Coronary artery (tissue), 2 donors: ENCODE results near the gene PTCD2.
A peak's percentile ranks its signal among the peaks of the same experiment; 100 is the strongest.

Experiments used
- DNase-seq: peaks from one replicate; pipeline ENCODE4 v3.0.0-alpha.2; 2017; ENCODE audit warnings: low spot score
- H3K27ac ChIP-seq, 2 donors: fragments of 200-600 bp; sonication (generic); one replicate each; pipeline ENCODE4 v1.5.1; 2016 to 2019
- H3K4me3 ChIP-seq: fragments of 200-600 bp; sonication (generic); 2 replicates; pipeline ENCODE4 v1.5.1; 2016; ENCODE audit warnings: mild to moderate bottlenecking, moderate library complexity
- TF ChIP-seq, protein P1 (sequence below): fragments of 200-600 bp; sonication (generic); IDR thresholded peaks from one replicate; pipeline ENCODE4 v1.5.1; 2019; ENCODE audit warnings: antibody characterized with exemption

PTCD2 gene

DNA sequence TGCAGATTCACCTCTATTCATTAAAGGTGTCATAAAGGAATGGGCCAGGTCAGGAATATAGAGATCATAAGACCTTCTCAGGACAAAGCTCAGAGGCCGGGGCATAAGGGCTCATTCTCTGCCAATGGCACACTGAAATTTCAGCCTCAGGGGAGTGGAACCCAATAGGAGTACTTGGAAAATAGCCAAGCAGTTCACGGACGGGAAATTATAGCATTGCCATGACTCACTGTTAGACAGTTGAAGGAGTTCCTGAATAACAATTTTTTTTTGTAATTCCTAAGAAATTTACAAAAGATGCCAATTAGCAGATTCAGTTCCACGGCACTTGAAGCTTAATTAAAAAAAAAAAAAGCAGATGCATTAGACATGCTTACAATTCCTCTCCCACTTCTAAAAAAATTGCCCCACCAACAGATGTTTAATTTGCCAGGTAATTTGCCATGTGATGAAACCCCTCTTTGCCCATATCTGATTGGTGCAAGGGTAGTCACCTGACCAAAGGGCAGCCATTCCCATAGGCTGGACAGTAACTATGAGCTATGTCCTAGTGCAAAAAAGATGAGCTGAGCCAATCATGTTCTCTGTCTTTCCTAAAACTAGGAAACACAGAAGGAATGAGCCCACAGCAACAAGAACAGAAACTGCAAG is 58.6 kb downstream of the PTCD2 start:
- no peak for DNase-seq
- TF ChIP-seq, protein P1, sequence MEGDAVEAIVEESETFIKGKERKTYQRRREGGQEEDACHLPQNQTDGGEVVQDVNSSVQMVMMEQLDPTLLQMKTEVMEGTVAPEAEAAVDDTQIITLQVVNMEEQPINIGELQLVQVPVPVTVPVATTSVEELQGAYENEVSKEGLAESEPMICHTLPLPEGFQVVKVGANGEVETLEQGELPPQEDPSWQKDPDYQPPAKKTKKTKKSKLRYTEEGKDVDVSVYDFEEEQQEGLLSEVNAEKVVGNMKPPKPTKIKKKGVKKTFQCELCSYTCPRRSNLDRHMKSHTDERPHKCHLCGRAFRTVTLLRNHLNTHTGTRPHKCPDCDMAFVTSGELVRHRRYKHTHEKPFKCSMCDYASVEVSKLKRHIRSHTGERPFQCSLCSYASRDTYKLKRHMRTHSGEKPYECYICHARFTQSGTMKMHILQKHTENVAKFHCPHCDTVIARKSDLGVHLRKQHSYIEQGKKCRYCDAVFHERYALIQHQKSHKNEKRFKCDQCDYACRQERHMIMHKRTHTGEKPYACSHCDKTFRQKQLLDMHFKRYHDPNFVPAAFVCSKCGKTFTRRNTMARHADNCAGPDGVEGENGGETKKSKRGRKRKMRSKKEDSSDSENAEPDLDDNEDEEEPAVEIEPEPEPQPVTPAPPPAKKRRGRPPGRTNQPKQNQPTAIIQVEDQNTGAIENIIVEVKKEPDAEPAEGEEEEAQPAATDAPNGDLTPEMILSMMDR: no peak
- H3K27ac ChIP-seq: peak overlapping the region; percentile 45 to 73

DNA sequence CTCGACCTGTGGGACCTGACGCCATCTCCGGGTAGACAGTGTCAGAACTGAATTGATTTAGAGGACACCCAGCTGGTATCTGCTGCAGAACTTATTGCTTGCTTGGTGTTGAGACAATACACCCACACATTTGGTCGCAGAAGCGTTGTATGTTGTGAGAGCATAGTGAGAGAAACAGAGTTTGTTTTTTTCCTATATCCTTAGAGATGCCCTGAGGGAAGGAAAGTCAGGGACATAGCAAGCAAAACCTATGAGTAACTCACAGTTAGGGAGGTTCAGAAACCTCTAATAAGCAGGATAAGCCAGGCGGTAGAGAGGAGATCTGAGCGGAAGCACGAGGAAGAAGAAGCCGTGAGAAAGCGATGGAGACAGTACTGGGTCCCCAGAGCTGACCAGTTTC is 59.8 kb downstream of the PTCD2 start:
- H3K27ac ChIP-seq: no peak overlapping the region
- DNase-seq: no peak
- TF ChIP-seq, protein P1: no peak
- H3K4me3 ChIP-seq: no peak overlapping the region

More for the DNA sequence above, 58.6 kb downstream of the PTCD2 start:
- H3K4me3 ChIP-seq: peak overlapping the region; percentile 22

DNA sequence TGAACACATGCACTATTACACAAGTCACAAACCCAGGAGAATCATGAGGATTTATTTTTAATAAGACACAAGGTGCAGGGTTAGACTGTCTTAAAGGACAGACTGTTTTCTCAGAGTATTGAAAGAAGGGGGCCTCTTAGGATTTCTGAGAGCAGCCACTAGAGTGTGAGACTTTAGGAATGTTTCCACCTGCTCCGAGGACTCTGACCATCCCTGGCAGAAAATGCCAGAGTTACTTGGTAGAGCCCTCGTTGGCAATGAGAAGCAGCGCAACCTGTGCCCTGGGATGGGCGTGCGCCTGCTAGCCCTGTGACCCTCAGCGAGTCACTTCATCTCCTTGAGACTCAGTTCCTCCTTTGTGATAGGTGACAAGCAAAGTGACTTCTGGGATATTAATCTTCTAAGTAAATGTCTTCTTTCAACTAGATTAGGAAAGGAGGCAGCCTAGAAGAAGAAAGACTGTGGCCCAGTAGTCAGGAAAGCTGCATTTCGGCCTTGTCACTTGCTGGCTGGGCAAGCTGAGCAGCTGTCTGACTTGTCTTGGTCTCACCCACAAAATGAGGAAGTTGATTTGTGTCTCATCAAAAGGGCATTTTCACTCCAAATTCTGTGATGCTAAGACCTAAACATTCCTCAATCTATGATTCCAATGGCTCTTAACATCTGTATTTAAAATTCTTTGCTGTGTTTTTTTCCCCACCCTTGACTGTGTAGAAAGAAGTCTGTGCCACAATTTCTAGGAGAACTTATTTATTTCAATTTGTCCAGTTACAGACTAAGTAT is 60.5 kb downstream of the PTCD2 start:
- Histone ChIP-seq H3K27ac (no peak overlapping the region), H3K4me3 (no peak overlapping the region)
- no peak for DNase-seq
- TF ChIP-seq, protein P1: no peak

DNA sequence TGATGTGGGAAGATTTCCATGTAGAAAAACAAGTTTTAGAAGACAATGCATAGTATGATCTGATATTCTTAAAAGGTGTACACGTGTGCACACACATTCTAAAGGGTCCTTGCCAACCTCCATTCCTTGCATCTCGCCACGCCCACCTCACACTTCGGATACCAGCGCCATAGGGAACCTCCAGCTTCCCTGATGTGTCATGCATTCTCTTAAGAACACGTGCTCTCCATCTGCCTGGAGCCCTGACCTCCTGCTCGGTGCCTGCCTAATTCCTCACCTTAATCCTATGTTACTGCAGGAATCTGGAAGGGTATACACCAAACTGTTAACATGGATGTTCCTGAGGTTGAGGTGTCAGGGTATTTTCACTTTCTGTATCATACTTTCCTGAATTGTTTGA is 63.1 kb downstream of the PTCD2 start:
- DNase-seq: no peak
- TF ChIP-seq, protein P1: no peak
- peak overlapping the region; percentile 35 to 58 for H3K27ac ChIP-seq
- no peak overlapping the region for H3K4me3 ChIP-seq

DNA sequence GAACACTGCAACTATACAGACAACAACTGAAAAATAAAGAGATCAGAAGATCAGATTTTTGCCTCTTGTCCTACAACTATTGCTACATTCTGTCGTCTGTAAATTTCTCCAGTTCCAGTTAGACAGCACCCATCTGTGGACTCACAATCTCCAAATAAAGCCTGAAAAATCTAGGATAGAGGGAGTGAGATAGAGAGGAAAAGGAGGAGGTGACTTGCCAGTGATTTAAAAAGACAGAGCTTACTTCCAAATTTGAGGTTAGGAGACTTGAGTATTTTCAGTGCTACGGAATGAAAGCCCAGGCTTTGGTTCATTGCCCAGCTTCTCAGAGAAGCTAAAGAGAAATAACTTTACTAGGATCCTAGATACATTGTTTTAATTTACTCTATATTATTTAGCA is 63.6 kb downstream of the PTCD2 start:
- H3K27ac ChIP-seq: peak overlapping the region in 1 of 2 donors; percentile 35
- TF ChIP-seq, protein P1: no peak
- DNase-seq: no peak

DNA sequence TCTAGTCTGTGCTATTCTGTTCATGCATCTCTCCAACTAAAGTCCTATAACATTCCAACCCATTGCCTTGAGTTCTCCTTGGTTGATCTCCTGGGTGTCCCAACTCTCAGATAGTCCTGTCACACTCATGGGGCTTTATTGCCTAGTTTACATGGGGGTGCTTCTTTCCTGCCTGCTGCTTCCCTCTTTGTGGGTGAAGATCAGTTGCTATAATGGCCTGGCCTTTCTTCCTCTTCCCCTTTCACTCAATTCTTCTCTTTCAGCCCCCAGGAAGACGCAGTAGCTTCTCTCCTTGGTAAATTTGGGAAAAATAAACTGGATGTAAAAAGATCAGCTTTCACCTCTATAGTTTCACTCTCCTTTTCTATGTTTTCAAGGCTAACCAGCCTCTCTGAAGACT is 66.5 kb downstream of the PTCD2 start:
- TF ChIP-seq, protein P1: no peak
- Histone ChIP-seq H3K27ac (no peak overlapping the region), H3K4me3 (no peak overlapping the region)
- no peak for DNase-seq

More for the DNA sequence above, 63.6 kb downstream of the PTCD2 start:
- H3K4me3 ChIP-seq: no peak overlapping the region

DNA sequence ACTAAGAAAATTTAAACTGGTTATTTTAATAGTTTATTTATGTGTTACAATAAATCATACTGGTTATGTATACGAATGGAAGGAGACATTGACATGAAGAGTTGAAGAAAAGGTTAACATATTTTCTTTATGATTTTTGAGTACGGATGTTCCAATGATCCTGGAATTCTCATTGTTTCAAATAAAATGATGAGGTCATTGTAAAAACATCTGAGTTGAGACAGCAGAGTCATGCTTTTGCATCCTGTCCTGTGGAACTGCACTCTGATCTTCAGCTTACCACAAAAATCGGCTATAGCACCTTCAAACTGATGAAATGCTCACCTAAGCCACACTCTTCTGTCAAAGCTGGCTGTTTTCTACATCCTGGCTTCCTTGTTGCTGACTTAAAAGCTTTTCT is 67.8 kb downstream of the PTCD2 start:
- no peak overlapping the region for H3K27ac ChIP-seq
- no peak for DNase-seq
- no peak overlapping the region for H3K4me3 ChIP-seq
- TF ChIP-seq, protein P1: no peak
